HG03354 (cell line): ENCODE data around the gene C1QTNF6.
"Not testable (repeated sequence)": the region's sequence is repeated elsewhere in the genome, so short reads cannot be mapped to it uniquely, and the experiment has no call there.

ENCODE experiments used
- ATAC-seq: cut with Tn5 transposase; IDR thresholded peaks from one replicate; pipeline ENCODE4 v1.9.1; 2021; ENCODE audit warnings: mild to moderate bottlenecking; ENCODE audit not compliant: unreplicated experiment, poor library complexity, severe bottlenecking

The C1QTNF6 gene

DNA sequence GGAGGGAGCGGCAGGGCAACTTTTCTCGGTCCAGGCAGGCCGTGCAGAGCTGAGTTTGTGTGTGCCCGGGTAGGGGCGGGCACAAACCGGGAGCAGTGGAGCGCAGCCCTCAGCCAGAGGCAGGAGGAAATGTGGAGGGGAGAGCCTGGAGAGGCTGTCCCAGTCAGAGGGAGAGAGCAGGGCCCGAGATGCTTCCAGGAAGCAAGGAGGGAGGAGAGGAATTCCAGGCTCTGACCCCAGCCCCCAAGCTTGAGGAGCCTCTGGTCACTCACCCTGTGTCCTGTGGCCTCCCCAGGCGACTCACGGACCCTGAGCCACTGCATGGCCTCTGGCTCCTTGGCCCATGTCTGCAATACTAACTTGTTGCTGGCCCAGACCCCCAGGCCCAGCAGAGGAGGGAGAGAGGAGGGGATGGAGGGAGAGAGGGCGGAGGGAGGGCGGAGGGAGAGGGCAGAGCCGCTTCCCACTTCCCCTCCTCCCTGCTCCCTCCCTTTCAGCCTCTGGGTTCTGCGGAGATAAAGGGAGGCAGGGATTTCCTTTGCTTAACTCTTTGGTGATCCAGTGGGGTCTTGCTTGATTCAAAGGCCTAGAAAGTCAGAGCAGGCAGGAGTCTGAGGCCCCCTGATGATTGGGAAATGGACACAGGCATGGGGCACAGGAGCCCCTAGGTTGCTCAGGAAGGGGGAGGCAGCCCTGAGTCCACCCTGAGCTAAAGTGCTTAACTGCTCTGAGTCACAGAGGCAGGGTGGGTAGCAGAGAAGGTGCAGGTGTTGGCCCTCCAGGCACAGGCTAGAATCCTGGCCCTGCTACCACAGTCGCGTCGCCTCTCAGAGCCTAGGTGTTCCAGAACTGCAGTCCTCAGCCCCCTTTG lies at the start of gene C1QTNF6:
TSS of gene C1QTNF6 (minus strand) at position 357 of the 871 bp plus-strand sequence. CDS start at position 323, 34 bp downstream.
- ATAC-seq, result no peak

DNA sequence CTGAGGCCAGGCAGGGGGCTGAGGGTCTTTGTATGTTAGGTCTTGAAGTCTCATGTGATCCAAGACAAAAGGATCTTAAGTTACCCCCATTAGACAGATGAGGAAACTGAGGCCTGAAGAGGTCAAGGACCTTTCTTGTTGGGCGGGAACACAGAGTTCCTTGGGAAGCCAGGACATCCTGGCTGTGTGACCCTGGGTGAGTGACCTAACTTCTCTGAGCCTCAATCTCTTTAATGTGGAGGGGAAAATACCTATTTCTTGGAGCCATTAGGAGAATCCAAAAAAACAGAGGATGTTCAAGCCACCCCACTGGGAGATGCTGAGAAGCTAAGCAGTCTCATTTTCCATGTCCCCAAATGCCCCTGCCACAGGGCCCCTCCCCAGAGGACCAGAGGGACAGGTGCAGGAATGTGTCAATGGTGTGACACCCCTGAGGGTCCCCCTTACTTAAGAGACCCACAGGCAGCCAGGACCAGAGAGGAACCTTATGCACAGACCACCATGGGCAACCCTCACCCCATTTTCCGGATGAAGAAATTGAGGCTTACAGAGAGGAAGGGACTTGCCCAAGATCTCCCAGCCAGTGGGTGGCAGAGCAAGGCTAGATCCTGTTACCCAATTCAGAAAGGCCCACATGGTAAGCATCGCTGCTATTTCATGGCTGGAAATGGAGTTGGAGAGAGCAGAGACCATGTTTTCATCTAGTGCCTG lies 48.0 kb upstream of the C1QTNF6 start:
- no peak for ATAC-seq

- ATAC-seq, result no peak
These were observed 47.0 kb upstream of the C1QTNF6 start for GRCh38 chr22:37234736-37235711.

DNA sequence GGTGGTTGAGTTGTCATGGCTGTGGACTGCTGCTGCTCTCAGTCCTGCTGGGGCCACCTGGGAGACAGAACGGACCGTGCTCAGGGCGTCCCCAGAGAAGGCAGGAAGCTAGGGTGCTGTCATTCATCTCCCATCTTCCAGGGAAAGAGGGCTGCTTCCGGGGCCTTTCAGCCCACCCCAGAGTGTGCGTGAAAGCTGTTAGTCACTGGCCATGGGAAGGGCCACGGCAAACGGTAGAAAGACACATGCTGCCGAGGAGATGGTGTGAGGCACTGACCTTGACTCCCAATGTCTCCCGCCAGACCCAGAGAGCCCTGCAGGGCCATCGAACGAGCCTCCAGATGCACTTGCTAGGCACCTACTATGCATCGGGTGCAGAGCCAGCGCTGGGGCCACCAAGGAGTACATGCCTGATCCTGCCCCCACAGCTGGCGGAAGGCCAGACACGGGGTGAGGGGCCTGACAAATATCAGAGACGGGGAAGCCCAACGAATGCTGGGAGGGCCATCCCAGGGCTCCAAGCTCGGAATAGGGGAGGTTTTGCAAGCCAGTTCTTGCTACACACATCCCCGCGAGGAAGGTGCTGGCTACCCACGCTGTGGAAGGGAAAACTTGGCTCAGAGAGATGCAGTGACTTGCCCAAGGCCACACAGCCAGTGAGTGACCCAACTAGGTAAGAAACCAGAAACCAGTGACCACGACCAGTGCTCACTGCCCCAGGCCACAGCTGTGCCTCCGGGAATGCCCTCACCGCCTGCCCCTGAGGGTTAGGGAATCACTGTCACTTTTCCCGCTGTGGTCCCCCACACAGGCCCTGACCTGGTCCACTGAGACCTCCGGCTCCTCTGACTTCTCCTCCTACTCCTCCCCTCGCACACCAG lies 45.9 kb upstream of the C1QTNF6 start:
- ATAC-seq, result no peak

GRCh38 chr22:37233371-37233750 lies 45.3 kb upstream of the C1QTNF6 start:
- ATAC-seq, result not testable (repeated sequence)

- no peak for ATAC-seq
These were observed 44.3 kb upstream of the C1QTNF6 start for GRCh38 chr22:37232140-37232998.

DNA sequence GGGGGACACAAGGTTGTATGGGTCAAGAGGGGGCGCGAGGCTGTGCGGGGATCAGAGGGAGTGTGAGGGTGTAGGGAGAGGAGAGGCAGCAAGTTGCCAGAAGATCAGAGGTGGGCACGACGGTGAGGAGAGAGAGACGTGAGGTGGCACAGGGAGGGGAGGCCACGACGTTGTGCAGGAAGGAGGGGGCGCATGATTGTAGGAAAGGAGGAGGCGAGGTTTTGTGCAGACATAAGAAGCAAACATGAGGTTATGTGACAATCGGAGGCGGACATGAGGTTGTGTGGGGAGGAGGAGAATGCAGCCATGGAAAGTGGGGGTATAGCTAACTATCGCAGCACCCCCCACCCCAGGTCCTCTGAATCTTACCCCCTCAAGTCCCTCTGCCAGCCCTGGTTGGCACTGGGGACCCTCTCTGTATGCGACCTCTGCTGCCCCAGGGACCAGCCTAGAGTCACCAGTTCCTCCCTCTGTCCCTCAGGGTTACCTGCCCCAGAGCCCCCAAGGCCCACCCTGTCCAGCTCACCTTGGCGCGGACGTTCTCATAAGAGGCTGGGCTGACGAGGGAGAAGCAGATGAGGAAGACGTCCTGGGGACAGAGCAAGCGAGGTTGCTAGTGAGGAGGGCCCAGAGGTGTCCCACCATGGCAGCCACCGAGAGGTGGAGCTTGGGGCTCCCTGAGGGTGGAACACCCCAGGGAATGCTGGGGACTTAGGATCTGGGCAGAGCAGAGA lies 43.5 kb upstream of the C1QTNF6 start:
- ATAC-seq, result no peak

DNA sequence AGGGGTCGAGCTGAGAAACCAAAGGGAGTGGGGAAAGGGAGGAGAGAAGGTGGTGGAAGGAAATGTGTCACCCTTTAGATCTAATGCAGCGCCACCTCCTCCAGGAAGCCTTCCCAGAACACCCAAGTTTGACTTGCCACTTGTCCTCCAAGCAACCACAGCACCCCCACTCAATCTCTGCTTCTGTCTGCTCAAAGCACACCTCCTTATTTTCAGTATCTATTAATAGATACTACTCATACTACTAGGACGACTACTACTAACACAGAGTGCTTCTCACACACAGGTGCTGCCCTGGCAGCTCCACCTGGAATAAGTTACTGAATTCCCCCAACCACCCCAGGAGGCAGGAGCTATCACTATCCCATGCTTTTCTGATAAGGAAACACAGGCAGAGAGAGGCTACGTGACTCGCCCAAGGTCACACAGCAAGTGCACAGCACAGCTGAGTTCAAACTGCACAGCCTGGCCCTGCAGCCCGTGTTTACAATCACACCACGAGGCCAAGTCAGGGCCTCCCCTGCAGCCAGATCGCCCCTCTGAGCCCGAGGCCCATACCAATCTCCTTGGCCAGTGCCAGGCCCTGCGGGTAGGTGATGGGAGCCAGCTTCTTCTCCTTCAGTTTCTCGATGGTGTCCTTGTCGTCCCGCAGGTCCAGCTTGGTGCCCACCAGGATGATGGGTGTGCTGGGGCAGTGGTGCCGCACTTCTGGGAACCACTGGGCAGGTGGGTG lies 42.8 kb upstream of the C1QTNF6 start:
- peak; percentile 33 for ATAC-seq

GRCh38 chr22:37229805-37230672 lies 42.0 kb upstream of the C1QTNF6 start:
- peak; percentile 53 for ATAC-seq

DNA sequence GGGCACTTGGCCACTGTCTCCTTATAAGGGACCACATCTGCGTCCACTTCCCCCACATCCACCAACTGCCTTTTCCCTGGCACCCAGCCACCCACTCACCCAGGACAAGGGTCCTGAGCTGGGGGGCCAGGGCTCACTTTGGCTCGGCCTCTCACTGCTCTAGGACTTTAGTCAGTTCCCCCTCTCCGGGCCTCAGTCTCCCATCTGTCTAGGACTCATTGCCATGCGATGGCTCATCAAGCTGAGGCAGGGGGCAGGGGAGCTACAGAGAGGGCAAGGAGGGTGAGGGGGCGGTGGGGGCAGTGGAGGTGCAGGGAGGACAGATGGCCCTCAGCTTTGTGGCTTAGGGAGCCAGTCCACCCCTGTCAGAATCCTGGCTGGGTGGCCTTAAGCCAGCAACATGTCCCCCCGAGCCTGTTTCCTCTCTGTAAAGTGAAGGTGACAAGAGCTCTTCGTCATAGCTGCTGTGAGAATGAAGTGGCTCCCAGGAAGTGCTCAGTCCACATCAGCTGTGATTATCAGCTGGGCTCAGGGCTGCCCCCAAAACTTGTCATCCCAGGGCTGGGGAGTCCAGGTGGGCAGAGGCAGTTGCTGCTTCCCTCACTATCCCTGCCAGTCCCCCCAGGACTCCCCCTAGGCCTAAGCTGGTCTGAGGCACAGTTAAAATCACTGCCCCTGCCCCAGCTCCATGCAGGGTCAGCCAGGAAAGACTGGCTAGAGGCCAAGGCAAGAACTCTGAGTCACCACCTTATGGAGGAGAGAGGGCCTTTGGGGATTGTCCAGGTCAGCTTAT lies 41.2 kb upstream of the C1QTNF6 start:
- no peak for ATAC-seq

- ATAC-seq, result no peak
These were observed 40.3 kb upstream of the C1QTNF6 start for GRCh38 chr22:37228106-37229011.

DNA sequence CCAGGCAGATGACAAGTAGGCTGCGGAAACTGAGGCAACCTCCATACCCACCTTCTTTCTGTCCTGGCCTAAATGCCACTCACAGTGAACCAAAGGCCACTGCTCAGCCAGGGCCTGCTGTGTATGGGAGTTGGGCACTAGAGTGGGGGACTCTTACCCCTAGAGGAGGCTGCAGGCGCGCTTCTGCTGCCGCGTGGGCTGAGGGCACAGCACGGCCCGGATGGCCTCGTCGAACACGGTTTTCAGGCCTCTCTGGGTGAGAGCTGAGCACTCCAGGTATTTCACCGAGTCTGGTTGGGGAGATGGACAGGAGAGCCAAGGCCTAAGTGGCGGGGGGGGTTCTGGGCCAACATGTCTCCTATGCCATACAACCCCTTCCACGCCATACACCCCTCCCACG lies 38.5 kb upstream of the C1QTNF6 start:
- ATAC-seq, result no peak

DNA sequence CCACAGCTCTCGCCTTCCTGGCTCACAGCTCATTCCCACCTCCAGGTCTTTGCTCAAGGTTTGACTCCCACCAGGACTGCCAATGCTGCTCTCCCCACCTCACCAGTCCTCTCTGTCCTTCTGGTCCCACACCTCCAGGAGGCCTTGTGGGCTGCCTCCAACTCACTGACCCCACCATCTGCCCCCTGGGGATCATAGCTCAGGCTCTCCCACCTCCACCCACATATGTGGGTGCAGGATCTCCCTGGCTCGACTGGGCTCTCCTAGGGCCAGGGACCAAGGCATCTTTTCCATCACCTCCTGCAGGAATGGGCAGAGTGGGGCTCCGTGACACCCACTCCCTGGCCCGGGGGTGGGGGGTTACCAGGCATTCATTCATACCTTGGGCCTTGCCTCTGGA lies 38.0 kb upstream of the C1QTNF6 start:
- ATAC-seq, result no peak

- ATAC-seq, result no peak
These were observed 37.4 kb upstream of the C1QTNF6 start for GRCh38 chr22:37225481-37225880.
